ENCODE results near the gene PRRG3.

- TF ChIP-seq POLR2AphosphoS5 (IDR thresholded peaks at IDR 0.05; ENCODE audit: borderline replicate concordance, low read depth, low read length) (no peak), EZH2 (IDR thresholded peaks at IDR 0.05) (no peak), FOXP2 (optimal IDR thresholded peaks at IDR 0.05; ENCODE audit: control extremely low read depth, extremely low read length, insufficient read depth) (no peak)
Measured at GRCh38 chrX:151710457-151710856, 15.2 kb downstream of the PRRG3 start.

Measured in SK-N-MC (cell line).